B cell (primary cell): Measurements from ENCODE around the gene ADAM30. TPM values are rescaled to one million over a fixed set of nuclear protein-coding genes. Genes with fewer than 3 reads are reported as not detected.

Source experiments
- ATAC-seq: fragments of 200-7000 bp; cut with Tn5 transposase; one replicate; pipeline ENCODE4 v1.10.0; 2021; ENCODE audit warnings: low read depth, mild to moderate bottlenecking, moderate number of reproducible peaks, moderate library complexity
- CTCF ChIA-PET: fragments of 350-600 bp; sonication (Branson Sonifier 250); formaldehyde crosslinking; loops from one replicate; lab custom pipeline; 2021; ENCODE audit warnings: antibody characterized with exemption, inconsistent platforms; lab: Charles Lee
- POLR2A ChIA-PET: fragments of 350-600 bp; sonication (Branson Sonifier 250); formaldehyde crosslinking; loops from one replicate; lab custom pipeline; 2021; ENCODE audit warnings: antibody characterized with exemption; lab: Charles Lee
- DNase-seq: peaks from one replicate; pipeline ENCODE4 v3.0.0; 2013
- H2AFZ ChIP-seq: 2 replicates; pipeline ENCODE4 v1.6.1; 2012; ENCODE audit warnings: mild to moderate bottlenecking, low read depth, low read length; ENCODE audit not compliant: insufficient read depth, poor library complexity, severe bottlenecking
- H3K27ac ChIP-seq, 2 donors: 1 replicate in 1 of 2; 2 replicates in 1 of 2; pipeline ENCODE4 v1.5.1; 2012 to 2013; ENCODE audit warnings: low read length in 2 of 2, mild to moderate bottlenecking in 2 of 2, moderate library complexity in 1 of 2
- H3K27me3 ChIP-seq, 4 experiments: fragments of 200-600 bp in 1 of 4; sonication (generic) in 1 of 4; replicated peaks in 1 of 4; 1 replicate in 2 of 4; 2 replicates in 2 of 4; pipeline versions ENCODE4 v1.6.1 to v1.7.0; 2013 to 2016; ENCODE audit warnings: low read length in 3 of 4, mild to moderate bottlenecking in 2 of 4, mixed read lengths in 1 of 4, moderate library complexity in 1 of 4; ENCODE audit not compliant: insufficient read depth in 4 of 4, control insufficient read depth in 3 of 4; ENCODE audit errors: control extremely low read depth in 1 of 4
- H3K36me3 ChIP-seq, 2 experiments: replicated peaks in 1 of 2; 1 replicate in 1 of 2; 2 replicates in 1 of 2; pipeline versions ENCODE4 v1.6.1 to v1.7.1; 2013; ENCODE audit warnings: low read length in 1 of 2; ENCODE audit not compliant: insufficient read depth in 2 of 2, control insufficient read depth in 1 of 2; ENCODE audit errors: control extremely low read depth in 1 of 2, extremely low read depth in 1 of 2
- H3K4me1 ChIP-seq, 2 donors: fragments of 200-600 bp in 1 of 2; sonication (generic) in 1 of 2; 1 replicate in 1 of 2; 2 replicates in 1 of 2; pipeline versions ENCODE4 v1.5.1 to v1.6.1; 2013 to 2017; ENCODE audit warnings: low read length in 2 of 2; ENCODE audit not compliant: control insufficient read depth in 2 of 2, insufficient read depth in 2 of 2
- H3K4me2 ChIP-seq: replicated peaks from 2 replicates; pipeline ENCODE3; 2012; ENCODE audit warnings: mild to moderate bottlenecking, low read depth, low read length; ENCODE audit not compliant: poor library complexity, severe bottlenecking
- H3K4me3 ChIP-seq, 5 experiments: fragments of 200-600 bp in 1 of 5; sonication (generic) in 1 of 5; 1 replicate in 3 of 5; 2 replicates in 2 of 5; pipeline versions ENCODE4 v1.5.1 to v1.7.0; 2011 to 2016; ENCODE audit warnings: low read length in 4 of 5, mild to moderate bottlenecking in 4 of 5, low read depth in 2 of 5, control low read depth in 1 of 5, moderate library complexity in 1 of 5; ENCODE audit not compliant: insufficient read depth in 1 of 5; ENCODE audit errors: control extremely low read depth in 1 of 5, extremely low read depth in 1 of 5
- H3K79me2 ChIP-seq: fragments of 200-600 bp; sonication (generic); one replicate; pipeline ENCODE4 v1.6.0; 2016; ENCODE audit warnings: low read length; ENCODE audit not compliant: control insufficient read depth, insufficient read depth
- H3K9ac ChIP-seq: fragments of 200-600 bp; sonication (generic); 2 replicates; pipeline ENCODE4 v1.6.1; 2017; ENCODE audit warnings: mild to moderate bottlenecking, low read length, moderate library complexity
- H3K9me3 ChIP-seq, 3 donors: one replicate each; pipeline versions ENCODE4 v1.6.1 to v1.7.1; 2013; ENCODE audit warnings: low read length in 2 of 3; ENCODE audit not compliant: control insufficient read depth in 2 of 3, insufficient read depth in 1 of 3; ENCODE audit errors: control extremely low read depth in 1 of 3
- H4K20me1 ChIP-seq: 2 replicates; pipeline ENCODE4 v1.6.0; 2012; ENCODE audit warnings: mild to moderate bottlenecking, low read length; ENCODE audit not compliant: insufficient read depth, control insufficient read depth, poor library complexity, severe bottlenecking
- H3K27ac Mint-ChIP-seq: one replicate; pipeline ENCODE4 v1.8.0; 2021; ENCODE audit warnings: mixed read lengths
- H3K27me3 Mint-ChIP-seq: one replicate; pipeline ENCODE4 v1.8.0; 2021; ENCODE audit warnings: mixed read lengths
- H3K4me1 Mint-ChIP-seq: one replicate; pipeline ENCODE4 v1.8.0; 2021; ENCODE audit warnings: mixed read lengths
- H3K4me3 Mint-ChIP-seq: one replicate; pipeline ENCODE4 v1.8.0; 2021; ENCODE audit warnings: mixed read lengths
- H3K9me3 Mint-ChIP-seq: one replicate; pipeline ENCODE4 v1.8.0; 2022; ENCODE audit warnings: mixed read lengths; ENCODE audit not compliant: insufficient read depth
- CTCF ChIP-seq: fragments of 200-600 bp; IDR thresholded peaks from one replicate; pipeline ENCODE4 v1.8.0; 2022; ENCODE audit warnings: antibody characterized with exemption, mild to moderate bottlenecking
- EZH2 ChIP-seq: IDR thresholded peaks from 2 replicates; pipeline ENCODE4 v1.6.1; 2012; ENCODE audit warnings: borderline replicate concordance, low read depth, mild to moderate bottlenecking, moderate library complexity, low read length; ENCODE audit not compliant: insufficient read depth, poor library complexity, severe bottlenecking
- WGBS: methylation state at CpG from one replicate; pipeline ENCODE4 v1.1.5; 2013; ENCODE audit warnings: missing lambda C conversion rate; ENCODE audit not compliant: insufficient coverage; 5-methylcytosine and 5-hydroxymethylcytosine counted together
- intact Hi-C: fragments of 100-400 bp; cut with micrococcal nuclease; formaldehyde crosslinking; loops from one replicate; pipeline ENCODE4 v1.10.0; 2022
- polyA plus RNA-seq: library from polyadenylated mRNA; depleted of rRNA; stranded (reverse); fragments of >200 nt; gene quantifications from 2 replicates; pipeline ENCODE4 v1.2.3, GENCODE V29; 2012
- total RNA-seq, 2 donors: library from RNA; stranded (reverse); fragments of 120-200 nt in 1 of 2; gene quantifications; 1 replicate in 1 of 2; 2 replicates in 1 of 2; pipeline versions ENCODE4 v1.2.3 to v1.2.4, GENCODE V29; 2013 to 2022

Gene ADAM30
- total and polyA plus RNA-seq, 2 donors (not counting 1 experiment from before 2014, with no cell fraction given): not detected

GRCh38 chr1:119937198-119937597, 40.9 kb upstream of the ADAM30 start:
- no peak overlapping the region for H3K4me3 ChIP-seq
- no peaks in the 10 kb centered on the region for H3K4me1 Mint-ChIP-seq
- no peaks in the 10 kb centered on the region for H4K20me1 ChIP-seq
- H3K27me3 Mint-ChIP-seq: no peaks in the 10 kb centered on the region
- H2AFZ ChIP-seq: no peak overlapping the region
- peaks cover 3 to 7% (median 5%) of the 10 kb centered on the region in 3 donors for H3K9me3 ChIP-seq
- peaks cover 15% of the 10 kb centered on the region for H3K9me3 Mint-ChIP-seq
- peaks cover 48 to 96% of the 10 kb centered on the region in 2 experiments for H3K36me3 ChIP-seq
- no peak overlapping the region for H3K4me2 ChIP-seq
- POLR2A ChIA-PET: no interaction called here
- intact Hi-C loops: no loop called here
- no peak for TF ChIP-seq CTCF
- no peak for TF ChIP-seq EZH2
- no peak overlapping the region for H3K9ac ChIP-seq
- no peak for ATAC-seq
- H3K4me3 Mint-ChIP-seq: no peak overlapping the region
- H3K79me2 ChIP-seq: no peaks in the 10 kb centered on the region
- CTCF ChIA-PET: no interaction called here
- H3K27me3 ChIP-seq: no peaks in the 10 kb centered on the region
- DNase-seq: no peak
- no peaks in the 10 kb centered on the region for H3K4me1 ChIP-seq
- H3K27ac Mint-ChIP-seq: no peak overlapping the region
- 96% methylated on average over 5 of the region's 5 CpGs for WGBS
- no peak overlapping the region for H3K27ac ChIP-seq

GRCh38 chr1:119935915-119936314, 39.6 kb upstream of the ADAM30 start:
- TF ChIP-seq EZH2 (no peak), CTCF (no peak)

More at GRCh38 chr1:119935915-119936314, 39.6 kb upstream of the ADAM30 start:
- DNase-seq (no peak), ATAC-seq (no peak)
- ChIA-PET POLR2A (no interaction called here), CTCF (interaction anchor here (1.6 kb wide), 1 partner anchor 13 kb away, joined by 5 read pairs; no protein-coding TSS in a partner anchor)
- intact Hi-C loops: no loop called here
- no peaks in the 10 kb centered on the region for H3K27me3 ChIP-seq
- no peak overlapping the region for H2AFZ ChIP-seq
- Mint-ChIP-seq H3K4me1 (no peaks in the 10 kb centered on the region), H3K4me3 (no peak overlapping the region), H3K27ac (peak overlapping the region; percentile 7), H3K27me3 (no peaks in the 10 kb centered on the region), H3K9me3 (peaks cover 15% of the 10 kb centered on the region)
- 100% methylated on average over 1 of the region's 2 CpGs for WGBS
- H3K27ac ChIP-seq: no peak overlapping the region
- H3K4me2 ChIP-seq: no peak overlapping the region
- H4K20me1 ChIP-seq: no peaks in the 10 kb centered on the region
- H3K9me3 ChIP-seq: peaks cover 3 to 7% (median 5%) of the 10 kb centered on the region in 3 donors
- peaks cover 40 to 88% of the 10 kb centered on the region in 2 experiments for H3K36me3 ChIP-seq
- no peaks in the 10 kb centered on the region for H3K79me2 ChIP-seq
- H3K9ac ChIP-seq: no peak overlapping the region
- no peak overlapping the region for H3K4me3 ChIP-seq
- H3K4me1 ChIP-seq: no peaks in the 10 kb centered on the region
